ENCODE results near the gene SERPINC1.
A peak's percentile ranks its signal among the peaks of the same experiment; 100 is the strongest.
"Not testable (repeated sequence)": the region's sequence is repeated elsewhere in the genome, so short reads cannot be mapped to it uniquely, and the experiment has no call there.

Gene SERPINC1

DNA sequence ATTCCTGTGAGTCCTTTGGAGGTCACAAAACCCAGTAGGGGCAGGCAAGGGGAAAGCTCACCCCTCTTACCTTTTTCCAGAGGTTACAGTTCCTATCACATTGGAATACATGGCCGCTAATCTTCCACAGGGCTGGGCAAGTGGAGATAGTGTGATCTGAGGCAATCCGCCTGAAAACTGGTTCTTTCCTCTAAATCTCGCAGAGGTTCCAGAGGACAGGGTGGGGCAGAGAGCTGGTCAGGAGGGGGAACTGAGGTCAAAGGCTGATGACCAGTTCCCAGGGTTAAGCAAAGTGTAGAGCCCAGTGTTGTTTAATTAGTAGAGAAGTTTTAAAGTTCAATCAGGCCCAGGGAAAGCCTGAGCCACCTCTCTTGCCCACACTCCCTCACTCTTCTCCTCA, at the start of gene SERPINC1:
TSS of gene SERPINC1 (minus strand) at position 179 of the 400 bp plus-strand sequence. CDS start at position 111, 68 bp downstream.
- DNase-seq (ENCODE audit: low spot score): no peak

DNA sequence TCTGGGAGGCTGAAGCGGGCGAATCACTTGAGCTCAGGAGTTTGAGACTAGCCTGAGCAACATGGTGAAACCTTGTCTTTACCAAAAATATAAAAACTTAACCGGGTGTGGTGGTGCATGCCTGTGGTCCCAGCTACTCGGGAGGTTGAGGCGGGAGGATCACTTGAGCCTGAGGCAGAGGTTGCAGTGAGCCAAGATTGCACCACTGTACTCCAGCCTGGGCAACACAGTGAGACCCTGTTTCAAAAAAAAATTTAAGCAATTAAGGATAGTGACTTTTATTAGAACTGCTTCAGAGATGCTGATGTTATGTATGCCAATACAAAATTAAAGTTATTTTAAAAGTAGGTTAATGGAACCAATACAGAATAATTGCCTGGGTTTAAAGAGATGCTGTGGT, 48.8 kb upstream of the SERPINC1 start:
- DNase-seq (ENCODE audit: low spot score): not testable (repeated sequence)

DNA sequence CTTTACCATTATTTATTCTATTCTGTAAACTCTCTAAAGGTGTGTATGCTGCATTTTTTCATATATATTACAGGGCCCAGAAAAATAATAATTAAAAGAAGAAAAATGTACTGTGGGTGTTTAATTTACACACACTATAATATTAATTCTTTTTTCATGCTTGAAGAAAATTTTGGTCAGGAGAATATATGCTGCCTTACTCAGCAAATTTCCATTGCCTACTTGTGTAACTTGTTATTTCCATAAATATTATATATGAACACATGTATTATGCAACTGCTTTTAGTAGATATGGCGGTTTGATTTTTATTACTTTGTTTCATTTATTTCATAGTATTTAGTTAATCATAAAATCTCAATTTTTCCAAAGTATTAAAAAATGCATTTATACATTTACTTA, 46.4 kb upstream of the SERPINC1 start:
- no peak for DNase-seq (ENCODE audit: low spot score)

DNA sequence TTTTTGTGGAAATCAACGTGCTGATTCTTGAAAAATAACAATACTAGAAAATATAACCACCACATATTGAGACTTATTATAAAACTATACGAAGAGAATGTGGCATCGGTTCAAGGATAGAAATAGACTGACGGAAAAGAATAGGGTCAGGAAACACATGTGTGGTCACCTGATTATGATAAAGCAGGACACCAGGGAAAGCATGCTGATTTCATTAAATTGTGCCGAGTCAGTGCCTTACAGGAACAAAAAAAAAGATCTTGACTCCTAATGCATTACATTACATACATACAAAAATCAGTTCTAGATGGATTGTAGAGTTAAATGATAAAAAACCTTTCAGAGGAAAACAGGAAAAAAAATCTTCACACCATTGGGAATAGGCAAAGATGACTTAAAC, 43.5 kb upstream of the SERPINC1 start:
- DNase-seq (ENCODE audit: low spot score): no peak

DNA sequence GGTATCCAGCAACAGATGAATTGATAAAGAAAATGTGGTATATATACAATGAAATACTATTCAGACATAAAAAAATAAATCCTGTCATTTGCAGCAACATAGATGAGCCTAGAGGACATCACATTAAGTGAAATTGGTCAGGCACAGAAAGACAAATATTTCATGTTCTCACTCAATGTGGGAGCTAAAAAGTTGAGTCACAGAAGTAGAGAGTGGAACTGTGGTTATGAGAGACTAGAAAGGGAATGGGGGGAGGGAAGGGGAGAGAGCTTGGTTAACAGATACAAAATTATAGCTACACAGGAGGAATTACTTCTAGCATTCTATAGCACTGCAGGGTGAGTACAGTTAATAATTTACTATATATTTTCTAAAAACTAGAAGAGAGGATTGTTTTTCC, 37.1 kb upstream of the SERPINC1 start:
- DNase-seq (ENCODE audit: low spot score): no peak

DNA sequence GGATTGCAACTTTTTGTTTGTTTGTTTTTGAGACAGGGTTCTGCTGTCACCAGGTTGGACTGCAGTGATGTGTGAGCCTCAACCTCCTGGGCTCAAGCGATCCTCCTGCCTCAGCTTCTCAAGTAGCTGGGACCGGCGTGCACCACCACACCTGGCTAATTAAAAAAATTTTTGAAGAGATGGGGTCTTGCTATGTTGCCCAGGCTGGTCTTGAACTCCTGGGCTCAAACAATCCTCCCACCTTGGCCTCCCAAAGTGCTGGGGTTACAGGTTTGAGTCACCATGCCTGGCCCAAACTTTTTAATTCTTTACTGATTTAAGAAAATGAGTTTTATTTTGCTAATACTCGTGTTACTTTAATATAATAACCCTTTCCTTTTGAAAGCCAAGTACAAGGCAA, 31.5 kb upstream of the SERPINC1 start:
- DNase-seq (ENCODE audit: low spot score): no peak

DNA sequence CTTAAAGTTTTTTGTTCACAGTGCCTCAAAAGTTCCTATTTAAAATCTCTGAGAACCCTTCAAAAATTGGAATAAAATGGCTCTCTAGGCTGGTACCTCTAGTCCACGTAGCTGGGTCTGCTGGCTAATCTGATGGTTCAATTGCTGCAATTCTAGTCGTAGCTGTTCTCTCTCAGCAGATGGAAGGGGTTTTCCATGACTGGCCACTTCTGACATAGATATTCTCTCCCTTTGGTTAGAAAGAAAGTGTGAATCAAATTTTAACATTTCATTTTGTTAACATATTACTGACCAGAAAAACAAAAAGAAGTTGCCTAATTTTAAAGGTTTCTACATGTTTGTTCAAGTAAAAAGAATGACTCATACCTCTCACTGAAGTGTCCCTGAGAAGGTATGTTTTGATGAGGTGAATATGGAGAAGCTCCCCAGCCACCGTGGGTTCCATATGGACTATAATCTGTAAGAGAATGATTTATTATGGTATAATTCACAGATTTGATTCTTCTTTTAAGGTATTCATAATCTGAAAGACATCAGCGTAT, 29.3 kb upstream of the SERPINC1 start:
- no peak for DNase-seq (ENCODE audit: low spot score)

DNA sequence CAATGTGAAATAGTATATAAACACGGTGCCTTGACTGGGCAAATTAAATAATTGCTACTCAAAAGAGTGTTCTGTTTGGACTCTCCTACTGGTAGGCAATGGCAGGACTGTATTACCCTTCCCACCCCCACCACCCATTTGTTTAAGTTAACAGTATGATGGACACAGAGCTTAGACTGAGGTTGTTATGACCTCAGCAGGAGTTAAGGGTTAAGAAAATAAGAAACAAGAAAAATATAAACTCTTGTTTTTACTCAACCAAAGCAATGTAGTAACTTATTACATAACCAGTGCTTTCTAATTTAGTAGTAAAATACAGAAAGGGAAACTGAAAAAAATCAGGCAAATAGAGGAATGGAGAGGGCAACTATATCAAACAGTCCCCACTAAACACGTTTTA, 19.9 kb upstream of the SERPINC1 start:
- no peak for DNase-seq (ENCODE audit: low spot score)

DNA sequence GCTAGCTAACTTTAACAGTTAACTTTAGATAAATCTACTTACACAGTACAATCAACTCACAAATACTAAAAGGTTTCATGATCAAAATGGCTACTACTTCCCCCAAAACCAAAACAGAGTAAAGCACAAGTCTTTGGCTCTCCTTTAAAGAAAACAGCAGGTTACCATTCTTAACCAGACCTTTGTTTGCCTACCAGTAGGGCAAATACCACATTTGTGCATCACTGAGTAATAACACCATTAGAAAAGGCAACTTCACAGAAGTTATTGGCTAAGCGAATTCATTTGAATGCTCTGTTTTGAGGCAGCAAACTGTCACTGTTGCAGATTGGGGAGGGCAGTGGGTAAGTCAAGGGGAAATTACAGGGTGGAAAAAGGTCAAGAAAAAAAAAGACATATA, 17.3 kb upstream of the SERPINC1 start:
- DNase-seq (ENCODE audit: low spot score): no peak

DNA sequence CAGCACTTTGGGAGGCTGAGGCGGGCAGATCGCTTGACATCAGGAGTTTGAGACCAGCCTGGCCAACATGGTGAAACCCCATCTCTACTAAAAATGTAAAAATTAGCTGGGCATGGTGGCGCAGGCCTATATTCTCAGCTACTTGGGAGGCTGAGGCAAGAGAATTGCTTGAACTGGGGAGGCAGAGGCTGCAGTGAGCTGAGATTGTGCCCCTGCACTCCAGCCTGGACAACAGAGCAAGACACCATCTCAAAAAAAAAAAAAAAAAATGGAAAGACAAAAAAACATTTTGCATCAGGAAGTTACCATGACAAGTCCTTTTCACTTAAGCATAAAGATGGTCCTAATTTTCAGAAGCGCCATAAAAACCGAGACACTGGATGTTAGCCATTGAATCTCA, 13.4 kb upstream of the SERPINC1 start:
- not testable (repeated sequence) for DNase-seq (ENCODE audit: low spot score)

DNA sequence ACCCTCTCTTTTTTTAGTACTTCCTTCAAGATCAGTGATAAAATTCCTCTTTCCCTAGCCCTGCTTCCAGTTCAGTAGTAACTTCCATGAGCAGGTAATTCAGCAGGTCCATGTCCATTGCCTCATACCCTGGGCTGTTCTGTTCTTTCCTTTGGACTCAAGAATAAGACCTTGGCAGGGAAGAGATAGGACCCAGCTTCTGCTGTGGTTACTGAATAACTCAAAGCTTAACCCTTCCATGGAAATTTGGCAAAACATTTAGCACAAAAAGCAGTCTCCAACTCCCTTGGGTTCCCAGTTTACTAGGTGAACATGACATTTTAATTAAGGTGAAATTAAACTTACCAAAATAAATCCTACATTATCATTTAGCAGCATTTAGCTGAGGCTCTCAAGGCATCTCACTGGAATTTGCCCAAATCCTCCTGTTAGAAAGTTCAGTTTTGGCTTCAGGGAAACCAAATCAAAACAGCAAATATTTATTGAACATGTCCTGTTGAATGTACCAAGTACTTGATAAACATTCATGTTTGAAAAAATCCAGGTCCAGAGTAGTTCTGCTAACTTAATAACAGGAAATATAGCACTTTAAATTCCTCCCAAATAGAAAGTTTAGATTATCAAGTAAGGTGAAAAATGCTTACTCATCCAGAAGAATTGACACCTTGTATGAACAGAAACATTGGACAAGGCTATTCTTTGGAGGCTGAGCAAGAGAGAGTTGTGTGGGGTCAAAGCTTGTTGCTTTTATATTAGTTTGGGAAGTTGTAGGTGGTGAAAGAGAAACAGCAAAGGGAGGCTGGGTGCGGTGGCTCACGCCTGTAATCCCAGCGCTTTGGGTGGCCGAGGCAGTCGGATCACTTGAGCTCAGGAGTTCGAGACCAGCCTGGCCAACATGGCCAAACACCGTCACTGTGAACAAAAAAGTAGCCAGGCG, 8.4 kb upstream of the SERPINC1 start:
- DNase-seq (ENCODE audit: low spot score): no peak

DNA sequence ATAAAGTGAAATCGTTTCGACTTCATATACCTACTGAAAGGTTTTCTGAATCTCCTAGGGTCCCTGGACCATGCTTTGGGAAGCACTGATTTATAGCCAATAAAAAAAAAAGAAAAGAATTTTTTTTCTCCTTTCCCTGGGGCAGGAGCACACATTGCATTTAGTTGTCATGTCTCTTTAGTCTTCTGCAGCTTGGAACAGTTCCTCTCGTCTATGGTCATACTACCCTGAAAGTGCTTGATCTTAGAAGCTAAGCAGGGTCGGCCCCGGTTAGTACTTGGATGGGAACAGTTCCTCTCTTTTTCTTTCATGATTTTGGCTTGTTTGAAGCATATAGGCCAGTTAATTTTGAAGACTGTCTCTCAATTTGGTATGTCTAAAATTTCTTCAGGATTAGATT, 3.7 kb upstream of the SERPINC1 start:
- no peak for DNase-seq (ENCODE audit: low spot score)

DNA sequence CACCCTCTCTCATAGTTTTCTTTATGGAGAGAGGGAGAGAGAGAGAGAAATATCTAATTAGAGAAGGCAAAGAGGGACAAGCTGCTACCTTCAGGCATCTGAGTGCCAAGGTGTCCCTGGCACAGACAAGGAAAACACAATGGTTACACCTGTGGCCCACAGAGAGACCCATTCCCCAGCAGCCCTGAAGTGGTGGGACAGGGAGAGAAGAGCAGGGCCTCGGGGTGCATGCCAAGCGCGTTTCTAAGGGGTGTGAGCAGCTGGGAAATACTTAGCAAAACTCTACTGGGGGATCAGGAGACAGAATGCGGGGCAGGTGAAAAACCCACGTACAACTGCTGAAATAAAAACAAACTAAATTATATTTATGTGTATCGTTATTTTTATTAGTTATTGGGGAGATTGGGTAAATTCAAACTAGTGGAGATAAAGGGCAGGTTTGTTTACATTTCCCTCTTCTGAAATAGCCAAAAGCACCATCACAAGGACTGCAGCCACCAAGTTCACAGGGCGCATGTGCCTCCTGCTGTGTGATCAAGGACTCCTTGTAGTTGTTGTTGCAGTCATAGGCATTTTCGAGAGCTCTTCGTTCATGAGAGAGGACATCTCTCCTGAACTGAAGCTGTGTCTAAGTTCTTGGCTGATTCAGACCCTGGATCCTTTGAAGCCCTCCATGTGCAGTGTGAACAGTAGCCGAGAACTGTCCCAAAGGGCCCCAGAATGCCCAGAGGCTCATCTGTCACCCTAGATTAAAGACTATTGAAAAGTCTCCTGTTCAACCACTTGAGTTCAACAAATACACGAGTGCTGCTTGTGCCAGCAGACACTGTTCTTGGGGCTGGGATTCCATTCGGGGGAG, 737 bp upstream of the SERPINC1 start:
- no peak for DNase-seq (ENCODE audit: low spot score)

DNA sequence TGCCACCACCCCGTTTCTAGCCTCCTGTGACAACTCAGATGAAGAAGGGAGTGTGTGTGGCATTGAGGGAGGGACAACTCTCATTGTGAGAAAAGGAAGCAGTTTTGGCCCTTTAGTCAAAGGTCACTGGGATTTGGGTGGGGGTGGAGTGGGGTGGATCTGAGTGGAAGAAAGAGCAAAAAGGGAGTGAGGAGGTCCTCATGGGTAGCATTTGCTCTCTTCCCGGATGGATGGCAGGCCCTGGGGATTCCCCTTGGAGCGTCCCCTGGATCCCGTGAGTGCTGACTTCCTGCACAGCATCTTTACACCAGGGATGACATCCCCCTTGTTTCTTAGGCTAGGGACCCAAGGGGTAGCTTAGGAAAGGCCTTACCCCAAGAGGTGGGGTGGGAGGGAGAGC, 460 bp downstream of the SERPINC1 start:
- no peak for DNase-seq (ENCODE audit: low spot score)

DNA sequence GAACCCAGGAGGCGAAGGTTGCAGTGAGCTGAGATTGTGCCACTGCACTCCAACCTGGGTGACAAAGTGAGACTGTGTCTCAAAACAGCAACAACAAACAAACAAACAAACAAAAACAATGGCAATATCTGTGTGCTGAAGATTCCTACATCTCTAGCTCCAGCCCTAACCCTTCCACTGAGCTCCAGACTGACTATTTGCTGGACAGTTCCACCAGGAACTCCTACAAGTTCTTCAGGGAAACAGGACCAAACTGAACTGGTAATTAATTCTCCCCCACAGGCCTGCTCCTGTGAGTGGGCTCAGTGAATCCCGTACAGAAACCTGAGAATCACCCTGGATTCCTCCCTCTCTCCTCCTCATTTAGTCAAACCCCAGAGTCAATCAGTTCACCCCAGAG, 1.5 kb downstream of the SERPINC1 start:
- no peak for DNase-seq (ENCODE audit: low spot score)

DNA sequence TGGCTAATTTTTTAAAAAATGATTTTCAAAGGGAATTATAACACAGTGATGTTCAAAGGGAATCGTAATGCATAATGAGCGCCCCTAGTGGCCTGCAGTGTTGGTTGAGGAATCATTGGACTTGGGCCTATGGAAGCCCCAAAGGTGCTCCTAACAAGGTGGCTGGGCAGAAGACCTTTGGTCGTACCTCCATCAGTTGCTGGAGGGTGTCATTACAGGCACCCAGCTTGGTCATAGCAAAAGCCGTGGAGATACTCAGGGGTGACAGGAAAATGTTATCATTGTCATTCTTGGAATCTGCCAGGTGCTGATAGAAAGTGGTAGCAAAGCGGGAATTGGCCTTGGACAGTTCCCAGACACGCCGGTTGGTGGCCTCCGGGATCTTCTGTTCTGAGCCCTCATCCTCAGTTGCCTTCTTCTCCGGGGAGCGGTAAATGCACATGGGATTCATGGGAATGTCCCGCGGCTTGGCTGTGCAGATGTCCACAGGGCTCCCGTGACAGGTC, 2.7 kb downstream of the SERPINC1 start:
- DNase-seq (ENCODE audit: low spot score): peak; percentile 55

DNA sequence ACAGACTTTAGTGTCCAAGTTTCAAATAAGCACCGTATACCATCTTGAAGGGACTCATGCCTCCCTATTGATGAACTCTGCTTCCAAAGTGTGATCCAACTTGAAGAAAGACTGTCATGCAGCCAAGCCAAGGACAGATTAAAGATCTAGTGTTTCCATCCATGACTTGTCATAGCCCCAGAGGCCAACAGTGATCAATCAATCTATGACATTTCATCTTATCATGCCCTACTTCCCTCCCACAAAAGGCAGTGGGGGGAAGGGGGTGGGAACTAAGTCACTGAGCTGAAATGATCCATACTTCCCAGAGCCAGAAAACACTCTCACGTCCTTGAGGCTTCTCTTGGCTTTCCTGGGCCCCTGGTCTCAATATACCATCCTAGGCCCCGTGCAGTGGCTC, 4.0 kb downstream of the SERPINC1 start:
- DNase-seq (ENCODE audit: low spot score): no peak

DNA sequence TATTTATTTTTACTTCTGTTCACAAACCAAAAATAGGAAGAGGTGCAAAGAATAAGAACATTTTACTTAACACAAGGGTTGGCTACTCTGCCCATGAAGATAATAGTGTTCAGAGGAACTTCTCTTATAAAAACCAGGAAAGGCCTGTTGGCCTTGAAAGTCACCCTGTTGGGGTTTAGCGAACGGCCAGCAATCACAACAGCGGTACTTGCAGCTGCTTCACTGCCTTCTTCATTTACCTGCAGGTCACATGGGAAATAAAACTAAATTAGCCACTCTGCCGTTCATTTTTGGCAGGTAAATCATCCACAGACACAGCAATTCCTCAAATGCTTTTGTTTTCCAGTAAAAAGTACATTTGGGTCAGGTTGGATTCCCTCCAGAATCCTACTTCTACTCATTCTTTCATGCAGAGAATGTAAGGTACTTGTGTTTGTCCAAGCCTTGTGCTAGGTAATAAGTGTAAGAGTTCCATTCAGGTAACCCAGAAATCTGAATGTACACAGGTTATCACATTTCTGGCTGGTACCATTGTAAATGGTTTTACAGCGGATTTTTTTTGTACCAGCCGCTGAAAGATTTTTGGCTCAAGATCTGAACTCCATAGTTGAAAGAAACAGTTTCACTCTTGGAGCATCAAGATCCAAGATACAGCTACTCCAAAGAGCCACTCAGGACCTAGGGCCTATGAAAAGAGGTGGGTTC, 13.1 kb downstream of the SERPINC1 start:
- DNase-seq (ENCODE audit: low spot score): no peak

DNA sequence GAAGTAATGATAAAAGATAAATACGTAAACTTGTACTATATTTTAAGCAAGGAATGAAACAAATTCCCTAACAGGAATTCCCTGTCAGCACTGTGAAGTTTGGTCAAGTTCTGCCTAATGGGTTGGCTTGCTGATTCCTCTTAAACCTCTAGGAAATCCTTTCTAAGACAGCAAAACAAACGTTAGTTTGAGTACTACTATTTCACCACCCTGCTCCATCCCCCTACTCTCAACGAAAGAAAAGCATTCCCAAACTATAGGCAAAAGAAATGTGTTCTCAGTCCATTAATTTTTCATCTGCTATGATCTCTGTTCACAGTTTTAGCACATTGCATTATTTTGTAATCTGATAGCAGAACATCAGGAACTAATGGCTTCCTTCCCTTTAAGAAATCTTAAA, 16.1 kb downstream of the SERPINC1 start:
- DNase-seq (ENCODE audit: low spot score): no peak

DNA sequence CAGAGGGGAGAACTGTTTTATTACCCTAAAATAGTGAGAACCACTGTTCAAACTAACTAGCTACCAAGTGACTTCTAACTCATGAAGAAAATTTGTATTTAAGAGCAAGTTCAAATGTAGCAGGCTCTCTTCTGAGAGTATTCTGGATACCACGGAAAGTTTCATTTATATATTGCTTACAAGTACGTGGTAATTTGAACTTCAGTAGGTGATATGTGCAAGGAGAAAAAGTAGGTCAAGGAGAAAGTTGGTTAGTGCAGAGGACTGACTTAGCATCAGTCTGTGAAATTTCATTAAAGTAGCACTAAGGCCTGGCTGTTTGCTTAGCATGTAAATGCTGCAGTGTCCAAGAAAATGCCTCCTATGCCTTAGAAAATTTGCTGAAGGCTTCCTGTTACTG, 16.7 kb downstream of the SERPINC1 start:
- DNase-seq (ENCODE audit: low spot score): no peak

DNA sequence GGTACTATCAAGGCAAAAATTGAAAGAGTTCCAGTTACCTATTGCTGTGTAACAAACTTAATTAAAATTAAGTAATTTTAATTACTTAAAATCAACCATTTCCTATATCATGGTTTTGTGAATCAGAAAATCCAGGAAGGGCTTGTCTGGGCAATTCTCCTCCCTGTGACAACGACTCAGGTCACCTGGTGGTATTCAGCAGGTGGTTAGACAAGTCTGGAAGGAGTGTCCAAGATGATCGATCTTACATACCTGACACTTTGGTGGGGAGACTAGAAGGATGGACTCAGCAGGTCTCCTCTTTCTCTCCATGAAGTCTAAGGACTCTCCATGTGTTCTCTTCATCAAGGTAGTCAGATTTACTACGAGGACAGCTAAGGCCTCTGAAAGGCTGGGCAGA, 22.9 kb downstream of the SERPINC1 start:
- DNase-seq (ENCODE audit: low spot score): no peak

DNA sequence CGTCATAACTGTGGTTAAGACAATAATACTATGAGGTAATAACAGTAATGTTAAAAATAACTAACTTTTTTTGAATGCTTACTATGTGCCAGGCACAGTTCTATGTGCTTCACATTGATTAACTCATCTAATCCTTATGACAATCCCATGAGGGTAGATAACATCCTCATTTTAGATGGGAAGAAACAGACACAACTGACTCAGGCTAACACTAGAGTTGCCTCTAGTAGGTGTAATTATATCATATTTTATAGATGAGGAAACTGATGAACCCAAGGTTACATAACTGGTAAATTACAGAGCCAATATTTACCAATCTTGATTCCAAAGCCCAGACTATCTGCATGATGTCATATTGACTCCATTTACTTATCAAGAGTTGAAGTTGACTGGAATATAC, 23.5 kb downstream of the SERPINC1 start:
- no peak for DNase-seq (ENCODE audit: low spot score)

Measured in hematopoietic multipotent progenitor cell treated with erythropoietin and hydrocortisone succinate and interleukin-3 and kit ligand, for 15 days (in vitro differentiated cells).